GM12891 (cell line): ENCODE measurements around the gene SIRPB2.

Experiments
- POLR2A ChIP-seq: IDR thresholded peaks from 2 replicates; pipeline ENCODE4 v1.6.1; 2011; ENCODE audit warnings: low read depth, low read length, control low read depth
- TAF1 ChIP-seq: IDR thresholded peaks from 2 replicates; pipeline ENCODE4 v1.6.1; 2011; ENCODE audit warnings: low read depth, low read length, control low read depth

GRCh38 chr20:1462001-1462400 lies 29.2 kb downstream of the SIRPB2 start:
- TF ChIP-seq POLR2A (no peak), TAF1 (no peak)
